BJ (cell line): ENCODE data around the gene BCAS3. TPM values are rescaled to one million over a fixed set of nuclear protein-coding genes. Genes with fewer than 3 reads are reported as not detected.
"Not testable (repeated sequence)": the region's sequence is repeated elsewhere in the genome, so short reads cannot be mapped to it uniquely, and the experiment has no call there.

Experiments used
- CTCF ChIA-PET: fragments of 350-600 bp; formaldehyde crosslinking; extraction: SDS; loops from one replicate; lab custom pipeline; 2021; ENCODE audit warnings: antibody characterized with exemption, inconsistent platforms; lab: Yijun Ruan, JAX
- POLR2A ChIA-PET: fragments of 300-600 bp; sonication (Branson Sonifier 250); formaldehyde crosslinking; extraction: SDS; loops from one replicate; lab custom pipeline; 2021; ENCODE audit warnings: antibody characterized with exemption; lab: Charles Lee
- DNase-seq: peaks from one replicate; pipeline ENCODE4 v3.0.0-alpha.2; 2011; ENCODE audit warnings: low read depth
- H3K27me3 ChIP-seq: 2 replicates; pipeline ENCODE4 v1.6.0; 2011; ENCODE audit warnings: low read length; ENCODE audit not compliant: control insufficient read depth, insufficient read depth
- H3K36me3 ChIP-seq: 2 replicates; pipeline ENCODE4 v1.5.1; 2011; ENCODE audit warnings: low read length; ENCODE audit not compliant: control insufficient read depth, insufficient read depth
- H3K4me3 ChIP-seq: 2 replicates; pipeline ENCODE4 v1.5.1; 2011; ENCODE audit warnings: low read depth, mild to moderate bottlenecking, control low read depth, low read length
- polyA plus RNA-seq: library from polyadenylated mRNA; depleted of rRNA; stranded (reverse); fragments of >200 nt; gene quantifications from 2 replicates; pipeline ENCODE4 v1.2.3, GENCODE V29; 2011
- TF ChIP-seq, protein P1 (sequence below): IDR thresholded peaks from 2 replicates; pipeline ENCODE4 v1.5.1; 2011; ENCODE audit warnings: low read depth, mild to moderate bottlenecking, control low read depth, inconsistent platforms, low read length, moderate library complexity; ENCODE audit not compliant: insufficient read depth

Gene BCAS3
- polyA plus RNA-seq, 1 experiment, result 19.5 TPM

DNA sequence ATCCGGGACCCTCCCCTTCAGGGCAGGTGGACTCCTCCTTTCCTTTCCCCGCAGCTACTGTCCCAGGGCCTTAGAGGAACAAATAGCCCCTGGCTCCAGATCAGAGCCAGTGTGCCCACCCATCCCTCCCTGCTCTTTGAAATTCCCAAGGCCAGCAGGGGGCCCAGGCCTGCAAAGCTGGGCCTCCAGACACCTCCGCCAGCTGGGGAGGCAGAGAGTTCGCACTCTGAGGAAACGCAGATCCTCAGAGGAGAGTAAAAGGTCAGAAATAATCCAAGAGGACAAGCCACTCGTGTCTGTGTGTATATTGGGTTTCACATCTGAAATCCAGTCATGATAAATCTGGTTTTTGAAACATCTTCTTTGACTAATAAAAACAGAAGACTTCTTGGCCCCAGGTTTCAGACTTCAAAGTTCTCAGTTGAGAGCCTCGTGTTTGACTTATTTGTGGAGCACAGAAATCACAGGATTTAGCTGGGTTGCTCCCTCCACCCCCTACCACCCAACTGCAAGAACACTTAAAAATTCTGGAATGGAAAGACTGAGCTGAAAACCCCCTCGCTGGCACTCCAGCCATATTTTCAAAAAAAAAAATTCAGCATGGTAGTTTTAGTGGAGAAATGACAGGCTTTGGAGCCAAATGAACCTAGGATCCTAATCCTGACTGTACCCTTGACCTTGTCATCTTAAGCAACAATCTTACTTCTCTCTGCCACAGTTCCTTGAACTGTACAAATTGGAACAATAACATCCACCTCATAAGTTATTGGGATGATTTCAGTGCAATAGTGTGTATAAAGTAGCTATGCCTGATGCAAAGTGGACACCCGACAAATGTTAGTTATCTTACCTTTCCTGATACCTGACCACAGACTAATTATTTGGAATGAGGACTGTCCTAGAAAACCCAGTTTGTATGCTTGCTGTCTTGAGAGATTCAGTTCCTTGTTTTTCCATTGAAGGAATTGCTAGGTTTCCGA, 677.5 kb downstream of the BCAS3 start:
- no peak for DNase-seq
- CTCF ChIA-PET, result no interaction called here
- Histone ChIP-seq H3K36me3 (no peaks in the 10 kb centered on the region), H3K4me3 (no peak overlapping the region), H3K27me3 (no peaks in the 10 kb centered on the region)
- TF ChIP-seq, protein P1, sequence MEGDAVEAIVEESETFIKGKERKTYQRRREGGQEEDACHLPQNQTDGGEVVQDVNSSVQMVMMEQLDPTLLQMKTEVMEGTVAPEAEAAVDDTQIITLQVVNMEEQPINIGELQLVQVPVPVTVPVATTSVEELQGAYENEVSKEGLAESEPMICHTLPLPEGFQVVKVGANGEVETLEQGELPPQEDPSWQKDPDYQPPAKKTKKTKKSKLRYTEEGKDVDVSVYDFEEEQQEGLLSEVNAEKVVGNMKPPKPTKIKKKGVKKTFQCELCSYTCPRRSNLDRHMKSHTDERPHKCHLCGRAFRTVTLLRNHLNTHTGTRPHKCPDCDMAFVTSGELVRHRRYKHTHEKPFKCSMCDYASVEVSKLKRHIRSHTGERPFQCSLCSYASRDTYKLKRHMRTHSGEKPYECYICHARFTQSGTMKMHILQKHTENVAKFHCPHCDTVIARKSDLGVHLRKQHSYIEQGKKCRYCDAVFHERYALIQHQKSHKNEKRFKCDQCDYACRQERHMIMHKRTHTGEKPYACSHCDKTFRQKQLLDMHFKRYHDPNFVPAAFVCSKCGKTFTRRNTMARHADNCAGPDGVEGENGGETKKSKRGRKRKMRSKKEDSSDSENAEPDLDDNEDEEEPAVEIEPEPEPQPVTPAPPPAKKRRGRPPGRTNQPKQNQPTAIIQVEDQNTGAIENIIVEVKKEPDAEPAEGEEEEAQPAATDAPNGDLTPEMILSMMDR, result no peak
- POLR2A ChIA-PET, result no interaction called here

DNA sequence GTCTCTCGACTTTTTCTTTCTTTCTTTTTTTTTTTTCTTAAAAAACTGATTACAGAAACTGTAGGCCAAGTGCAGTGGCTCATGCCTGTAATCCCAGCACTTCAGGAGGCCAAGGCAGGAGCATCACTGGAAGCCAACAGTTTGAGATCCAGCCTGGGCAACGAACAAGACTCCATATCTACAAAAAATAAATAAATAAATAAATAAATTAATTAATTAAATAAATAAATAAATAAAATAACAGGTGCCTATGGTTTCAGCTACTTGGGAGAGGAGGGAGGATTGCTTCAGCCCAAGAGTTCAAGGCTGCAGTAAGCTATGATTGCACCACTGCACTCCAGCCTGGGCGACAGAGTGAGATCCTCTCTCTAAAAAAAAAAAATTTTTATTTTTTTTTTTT, 679.4 kb downstream of the BCAS3 start:
- DNase-seq, H3K36me3 ChIP-seq, CTCF ChIA-PET, H3K4me3 ChIP-seq, H3K27me3 ChIP-seq, POLR2A ChIA-PET: not testable (repeated sequence)

DNA sequence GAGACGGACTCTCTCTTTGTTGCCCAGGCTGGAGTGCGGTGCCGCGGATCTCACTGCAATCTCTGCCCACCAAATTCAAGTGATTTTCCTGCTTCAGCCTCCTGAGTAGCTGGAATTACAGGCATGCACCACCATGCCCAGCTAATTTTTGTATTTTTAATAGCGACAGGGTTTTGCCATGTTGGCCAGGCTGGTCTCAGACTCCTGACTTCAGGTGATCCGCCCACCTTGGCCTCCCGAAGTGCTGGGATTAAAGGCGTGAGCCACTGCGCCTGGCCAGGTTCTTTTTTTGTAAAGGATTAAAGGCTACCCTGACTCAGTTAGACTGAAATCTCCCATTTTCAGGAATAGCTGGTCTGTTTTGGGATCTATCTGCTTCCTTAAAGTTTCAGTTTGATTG, 681.9 kb downstream of the BCAS3 start:
- CTCF ChIA-PET, result interaction anchor here (0.7 to 2.3 kb wide), 7 partner anchors 13 to 159 kb away, joined by 3 to 7 read pairs (median 4); no protein-coding TSS in a partner anchor
- DNase-seq, H3K36me3 ChIP-seq, POLR2A ChIA-PET, H3K4me3 ChIP-seq, H3K27me3 ChIP-seq: not testable (repeated sequence)

DNA sequence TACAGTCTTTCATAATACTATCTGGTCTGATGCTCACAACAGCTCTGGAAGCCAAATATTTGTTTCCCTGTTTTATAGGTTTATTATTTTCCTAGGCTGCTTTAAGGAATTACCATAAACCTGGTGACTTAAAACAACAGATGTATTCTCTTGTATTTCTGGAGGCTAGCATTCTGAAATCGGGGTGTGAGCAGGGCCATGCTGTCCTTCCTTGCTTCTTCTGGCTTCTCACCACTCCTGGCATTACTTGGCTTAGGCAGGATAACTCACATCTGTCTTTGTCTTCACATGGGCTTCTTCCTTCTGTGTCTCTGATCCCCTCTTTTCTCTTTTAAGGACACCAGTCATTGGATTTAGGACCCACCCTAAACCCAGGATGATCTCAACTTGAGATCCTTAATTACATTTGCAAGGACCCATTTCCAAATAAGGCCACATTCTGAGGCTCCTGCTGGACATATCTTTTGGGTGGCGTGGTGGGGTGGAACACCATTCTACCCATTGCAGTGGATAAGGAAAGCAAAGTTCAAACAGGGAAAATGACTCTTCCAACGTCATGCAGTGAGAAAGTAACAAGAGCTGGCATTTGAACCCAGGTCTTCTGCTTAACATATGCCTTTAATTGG, 682.8 kb downstream of the BCAS3 start:
- H3K4me3 ChIP-seq, result no peak overlapping the region
- TF ChIP-seq, protein P1, result no peak
- no peak for DNase-seq
- H3K36me3 ChIP-seq, result no peaks in the 10 kb centered on the region
- CTCF ChIA-PET, result interaction anchor here (0.9 kb wide), 1 partner anchor 9 kb away, joined by 3 read pairs; no protein-coding TSS in a partner anchor
- H3K27me3 ChIP-seq, result no peaks in the 10 kb centered on the region
- POLR2A ChIA-PET, result no interaction called here

DNA sequence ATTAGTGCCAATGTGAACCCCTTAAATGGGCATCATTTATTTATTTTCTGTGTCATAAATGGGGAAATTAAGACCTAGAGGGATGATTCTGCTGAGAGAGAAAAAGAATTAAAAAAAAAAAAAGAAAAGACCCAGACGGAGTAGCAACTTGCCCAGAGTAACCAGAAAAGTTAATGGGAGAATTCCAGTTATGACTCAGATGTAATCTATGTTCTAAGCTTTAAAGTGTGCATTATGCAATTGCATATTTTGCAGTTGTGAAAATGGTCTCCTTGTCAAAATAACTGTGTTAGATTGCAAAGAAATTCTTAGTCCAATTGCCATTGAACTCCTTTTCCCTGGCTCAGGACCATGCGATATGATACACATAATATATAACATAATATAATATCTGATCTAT, 683.4 kb downstream of the BCAS3 start:
- DNase-seq, result peak; percentile 53
- ChIA-PET POLR2A (no interaction called here), CTCF (no interaction called here)
- Histone ChIP-seq H3K36me3 (no peaks in the 10 kb centered on the region), H3K4me3 (no peak overlapping the region), H3K27me3 (no peaks in the 10 kb centered on the region)
- TF ChIP-seq, protein P1, result no peak

DNA sequence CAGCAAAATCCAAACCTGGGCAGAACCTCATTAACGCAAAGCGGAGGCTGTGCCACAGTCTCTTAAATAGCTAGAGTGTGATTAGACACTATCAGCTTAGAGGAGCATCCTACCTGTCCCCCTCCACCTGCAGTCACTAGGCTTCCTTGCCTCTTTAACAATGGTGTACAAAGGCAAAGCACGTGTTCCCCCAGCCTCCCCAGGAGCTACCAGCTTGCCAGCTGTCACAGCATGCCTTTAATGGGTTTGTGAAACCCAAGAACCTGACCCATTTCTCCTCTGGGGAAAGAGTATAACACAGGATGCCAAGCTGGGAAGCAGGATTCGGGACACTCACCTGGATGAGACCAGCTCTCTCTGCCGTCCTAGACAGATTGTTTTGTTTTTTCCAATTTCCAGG, 684.7 kb downstream of the BCAS3 start:
- H3K4me3 ChIP-seq, result no peak overlapping the region
- ChIA-PET POLR2A (no interaction called here), CTCF (no interaction called here)
- DNase-seq, result no peak
- H3K27me3 ChIP-seq, result no peaks in the 10 kb centered on the region
- TF ChIP-seq, protein P1, result no peak
- no peaks in the 10 kb centered on the region for H3K36me3 ChIP-seq
